SK-N-SH treated with all-trans-retinoic acid at 6 μM for 48 hours (cell line): ENCODE data around the gene ACTR8.

ENCODE experiments used
- ATAC-seq: fragments of 200-7000 bp; cut with Tn5 transposase; 3 replicates; pipeline ENCODE4 v1.9.1; 2020; ENCODE audit warnings: mild to moderate bottlenecking, moderate library complexity
- ARNTL ChIP-seq: fragments of 450-650 bp; formaldehyde crosslinking; IDR thresholded peaks from 2 replicates; pipeline ENCODE4 v1.5.0; 2020; ENCODE audit warnings: low read depth, mild to moderate bottlenecking, moderate library complexity, borderline replicate concordance
- BACH2 ChIP-seq: fragments of 250-450 bp; sonication (Bioruptor Pico); IDR thresholded peaks from 2 replicates; pipeline ENCODE4 v1.9.0; 2021; ENCODE audit warnings: mild to moderate bottlenecking, borderline replicate concordance
- CSDC2 ChIP-seq: fragments of 250-450 bp; sonication (Bioruptor Pico); IDR thresholded peaks from 2 replicates; pipeline ENCODE4 v1.5.0; 2020; ENCODE audit warnings: mild to moderate bottlenecking, moderate library complexity
- ESRRG ChIP-seq: fragments of 250-450 bp; sonication (Bioruptor Pico); IDR thresholded peaks from 2 replicates; pipeline ENCODE4 v1.6.1; 2021; ENCODE audit warnings: mild to moderate bottlenecking
- GLIS3 ChIP-seq: fragments of 250-450 bp; sonication (Bioruptor Pico); IDR thresholded peaks from 2 replicates; pipeline ENCODE4 v1.5.0; 2020; ENCODE audit warnings: mild to moderate bottlenecking, moderate library complexity
- ISL1 ChIP-seq: fragments of 250-450 bp; sonication (Bioruptor Pico); IDR thresholded peaks from 2 replicates; pipeline ENCODE4 v2.1.2; 2022; ENCODE audit warnings: mild to moderate bottlenecking, moderate library complexity
- PPARA ChIP-seq: fragments of 250-450 bp; sonication (Bioruptor Pico); IDR thresholded peaks from 2 replicates; pipeline ENCODE4 v1.5.0; 2020; ENCODE audit warnings: mild to moderate bottlenecking, borderline replicate concordance
- RARB ChIP-seq: fragments of 250-450 bp; sonication (Bioruptor Pico); IDR thresholded peaks from 2 replicates; pipeline ENCODE4 v1.8.0; 2021; ENCODE audit warnings: mild to moderate bottlenecking, moderate library complexity
- SNAI2 ChIP-seq: fragments of 250-450 bp; sonication (Bioruptor Pico); IDR thresholded peaks from 2 replicates; pipeline ENCODE4 v1.5.0; 2020; ENCODE audit warnings: mild to moderate bottlenecking, moderate library complexity
- TCF4 ChIP-seq: fragments of 250-450 bp; sonication (Bioruptor Pico); IDR thresholded peaks from 2 replicates; pipeline ENCODE4 v1.8.0; 2021; ENCODE audit warnings: mild to moderate bottlenecking, moderate library complexity, borderline replicate concordance
- TOX ChIP-seq: fragments of 250-450 bp; sonication (Bioruptor Pico); IDR thresholded peaks from 2 replicates; pipeline ENCODE4 v1.8.0; 2021; ENCODE audit warnings: mild to moderate bottlenecking, moderate library complexity, borderline replicate concordance
- ZC3H10 ChIP-seq: fragments of 250-450 bp; sonication (Bioruptor Pico); IDR thresholded peaks from 2 replicates; pipeline ENCODE4 v1.5.1; 2021; ENCODE audit warnings: mild to moderate bottlenecking, moderate library complexity
- ZFP3 ChIP-seq: fragments of 250-450 bp; sonication (Bioruptor Pico); IDR thresholded peaks from 2 replicates; pipeline ENCODE4 v1.5.0; 2020; ENCODE audit warnings: mild to moderate bottlenecking, moderate library complexity
- ZFP30 ChIP-seq: fragments of 450-650 bp; formaldehyde crosslinking; IDR thresholded peaks from 2 replicates; pipeline ENCODE4 v1.5.0; 2022; ENCODE audit warnings: mild to moderate bottlenecking, moderate library complexity
- ZNF565 ChIP-seq: fragments of 450-650 bp; formaldehyde crosslinking; conservative IDR thresholded peaks from 2 replicates; pipeline ENCODE4 v1.5.0; 2020; ENCODE audit warnings: low read depth, mild to moderate bottlenecking, moderate library complexity
- ZNF70 ChIP-seq: fragments of 450-650 bp; formaldehyde crosslinking; IDR thresholded peaks from 2 replicates; pipeline ENCODE4 v1.5.0; 2020; ENCODE audit warnings: mild to moderate bottlenecking, moderate library complexity
- ZNF8 ChIP-seq: fragments of 450-650 bp; formaldehyde crosslinking; IDR thresholded peaks from 2 replicates; pipeline ENCODE4 v1.5.0; 2020; ENCODE audit warnings: mild to moderate bottlenecking, moderate library complexity
- TF ChIP-seq, protein P1 (sequence below): fragments of 250-450 bp; sonication (Bioruptor Pico); IDR thresholded peaks from 2 replicates; pipeline ENCODE4 v1.8.0; 2021; ENCODE audit warnings: low read depth, mild to moderate bottlenecking, moderate library complexity, borderline replicate concordance
- TF ChIP-seq, protein P2 (sequence below): fragments of 250-450 bp; sonication (Bioruptor Pico); IDR thresholded peaks from 2 replicates; pipeline ENCODE4 v1.5.0; 2020; ENCODE audit warnings: mild to moderate bottlenecking, moderate library complexity
- TF ChIP-seq, protein P3 (sequence below): fragments of 250-450 bp; sonication (Bioruptor Pico); IDR thresholded peaks from 2 replicates; pipeline ENCODE4 v1.8.0; 2020; ENCODE audit warnings: mild to moderate bottlenecking, moderate library complexity, borderline replicate concordance

Gene ACTR8

DNA sequence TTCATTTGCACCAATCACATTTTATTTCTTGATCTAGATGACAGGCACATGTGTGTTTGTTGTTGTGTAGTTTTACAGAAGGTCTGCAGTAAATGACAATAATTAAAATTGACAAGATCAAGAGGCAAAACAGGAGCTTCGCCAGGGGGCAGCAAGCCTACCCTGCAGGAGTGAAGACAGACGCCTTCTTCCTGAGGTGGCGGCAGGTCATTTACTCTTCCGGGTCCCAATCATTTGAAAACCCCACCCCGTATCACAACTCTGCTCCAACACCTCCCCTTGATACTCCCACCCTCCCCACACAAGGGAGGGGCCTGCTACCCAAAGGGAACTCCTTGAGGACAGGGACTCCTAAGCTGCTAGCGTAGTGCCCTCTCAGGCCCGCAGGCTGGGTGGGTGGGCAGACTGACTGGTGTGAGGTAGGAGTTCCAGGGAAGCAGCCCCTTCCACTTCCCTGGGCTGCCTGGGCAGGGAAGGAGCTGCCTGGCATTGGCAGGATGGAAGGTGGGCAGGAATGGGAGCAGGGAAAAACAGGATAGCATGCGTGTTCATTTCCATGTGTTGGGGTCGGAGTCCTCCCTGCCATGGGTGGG, 48.8 kb downstream of the ACTR8 start:
- ATAC-seq: no peak
- TF ChIP-seq, protein P1, sequence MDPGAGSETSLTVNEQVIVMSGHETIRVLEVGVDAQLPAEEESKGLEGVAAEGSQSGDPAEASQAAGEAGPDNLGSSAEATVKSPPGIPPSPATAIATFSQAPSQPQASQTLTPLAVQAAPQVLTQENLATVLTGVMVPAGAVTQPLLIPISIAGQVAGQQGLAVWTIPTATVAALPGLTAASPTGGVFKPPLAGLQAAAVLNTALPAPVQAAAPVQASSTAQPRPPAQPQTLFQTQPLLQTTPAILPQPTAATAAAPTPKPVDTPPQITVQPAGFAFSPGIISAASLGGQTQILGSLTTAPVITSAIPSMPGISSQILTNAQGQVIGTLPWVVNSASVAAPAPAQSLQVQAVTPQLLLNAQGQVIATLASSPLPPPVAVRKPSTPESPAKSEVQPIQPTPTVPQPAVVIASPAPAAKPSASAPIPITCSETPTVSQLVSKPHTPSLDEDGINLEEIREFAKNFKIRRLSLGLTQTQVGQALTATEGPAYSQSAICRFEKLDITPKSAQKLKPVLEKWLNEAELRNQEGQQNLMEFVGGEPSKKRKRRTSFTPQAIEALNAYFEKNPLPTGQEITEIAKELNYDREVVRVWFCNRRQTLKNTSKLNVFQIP: no peak
- TF ChIP-seq BACH2 (no peak), RARB (no peak), ZFP30 (CRISPR knock-in tag) (no peak), ZNF565 (CRISPR knock-in tag) (no peak), TOX (CRISPR knock-in tag) (no peak), ISL1 (CRISPR knock-in tag) (no peak), CSDC2 (CRISPR knock-in tag) (no peak)

DNA sequence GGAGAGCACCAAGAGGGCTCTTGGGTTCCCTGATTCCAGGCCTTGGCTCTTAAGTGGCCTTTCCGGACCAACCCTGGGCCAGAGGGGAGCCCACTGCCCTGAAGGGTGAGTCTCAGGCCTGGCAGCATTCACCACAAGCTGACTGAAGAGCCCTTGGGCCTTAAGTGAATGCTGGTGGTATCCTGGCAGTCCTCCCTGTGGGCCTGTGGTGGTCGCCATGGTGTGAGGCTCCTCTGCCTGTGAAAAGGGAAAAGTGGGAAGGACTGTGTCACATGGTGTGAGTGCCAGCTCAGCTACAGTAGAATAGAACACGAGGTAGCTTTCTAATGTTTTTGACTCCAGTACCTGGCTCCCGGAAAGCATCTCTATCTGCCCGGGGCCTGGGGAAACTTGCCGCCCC, 51.0 kb downstream of the ACTR8 start:
- TF ChIP-seq ARNTL: no peak
- TF ChIP-seq BACH2: no peak
- TF ChIP-seq TCF4 (CRISPR knock-in tag): no peak
- TF ChIP-seq GLIS3 (CRISPR knock-in tag): no peak
- no peak for TF ChIP-seq ZC3H10
- no peak for TF ChIP-seq ZNF70 (CRISPR knock-in tag)
- no peak for TF ChIP-seq ESRRG (CRISPR knock-in tag)
- ATAC-seq: no peak

DNA sequence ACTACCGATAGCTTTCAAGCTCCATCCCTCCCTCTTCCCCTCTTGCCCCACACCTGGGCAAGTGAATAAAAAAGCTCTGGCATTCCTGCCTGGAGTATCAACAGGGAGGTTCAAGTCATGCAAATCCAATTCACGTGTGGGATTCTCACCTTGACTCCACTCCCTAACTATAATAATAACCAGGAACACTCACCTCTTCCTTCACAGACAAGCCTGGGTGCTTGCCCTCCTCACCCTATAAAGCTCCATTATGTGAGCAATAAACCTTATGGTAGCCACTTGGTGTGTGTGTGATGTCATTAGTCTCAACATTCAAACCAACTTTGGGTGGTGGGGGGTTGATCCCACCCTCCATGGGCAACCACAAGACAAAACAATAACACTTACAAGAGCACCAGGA, 52.3 kb downstream of the ACTR8 start:
- no peak for TF ChIP-seq ZFP30 (CRISPR knock-in tag)
- TF ChIP-seq, protein P2, sequence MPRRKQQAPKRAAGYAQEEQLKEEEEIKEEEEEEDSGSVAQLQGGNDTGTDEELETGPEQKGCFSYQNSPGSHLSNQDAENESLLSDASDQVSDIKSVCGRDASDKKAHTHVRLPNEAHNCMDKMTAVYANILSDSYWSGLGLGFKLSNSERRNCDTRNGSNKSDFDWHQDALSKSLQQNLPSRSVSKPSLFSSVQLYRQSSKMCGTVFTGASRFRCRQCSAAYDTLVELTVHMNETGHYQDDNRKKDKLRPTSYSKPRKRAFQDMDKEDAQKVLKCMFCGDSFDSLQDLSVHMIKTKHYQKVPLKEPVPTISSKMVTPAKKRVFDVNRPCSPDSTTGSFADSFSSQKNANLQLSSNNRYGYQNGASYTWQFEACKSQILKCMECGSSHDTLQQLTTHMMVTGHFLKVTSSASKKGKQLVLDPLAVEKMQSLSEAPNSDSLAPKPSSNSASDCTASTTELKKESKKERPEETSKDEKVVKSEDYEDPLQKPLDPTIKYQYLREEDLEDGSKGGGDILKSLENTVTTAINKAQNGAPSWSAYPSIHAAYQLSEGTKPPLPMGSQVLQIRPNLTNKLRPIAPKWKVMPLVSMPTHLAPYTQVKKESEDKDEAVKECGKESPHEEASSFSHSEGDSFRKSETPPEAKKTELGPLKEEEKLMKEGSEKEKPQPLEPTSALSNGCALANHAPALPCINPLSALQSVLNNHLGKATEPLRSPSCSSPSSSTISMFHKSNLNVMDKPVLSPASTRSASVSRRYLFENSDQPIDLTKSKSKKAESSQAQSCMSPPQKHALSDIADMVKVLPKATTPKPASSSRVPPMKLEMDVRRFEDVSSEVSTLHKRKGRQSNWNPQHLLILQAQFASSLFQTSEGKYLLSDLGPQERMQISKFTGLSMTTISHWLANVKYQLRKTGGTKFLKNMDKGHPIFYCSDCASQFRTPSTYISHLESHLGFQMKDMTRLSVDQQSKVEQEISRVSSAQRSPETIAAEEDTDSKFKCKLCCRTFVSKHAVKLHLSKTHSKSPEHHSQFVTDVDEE: no peak
- TF ChIP-seq PPARA: no peak
- no peak for TF ChIP-seq BACH2
- no peak for TF ChIP-seq SNAI2 (CRISPR knock-in tag)
- no peak for TF ChIP-seq ZFP3 (CRISPR knock-in tag)
- ATAC-seq: no peak

DNA sequence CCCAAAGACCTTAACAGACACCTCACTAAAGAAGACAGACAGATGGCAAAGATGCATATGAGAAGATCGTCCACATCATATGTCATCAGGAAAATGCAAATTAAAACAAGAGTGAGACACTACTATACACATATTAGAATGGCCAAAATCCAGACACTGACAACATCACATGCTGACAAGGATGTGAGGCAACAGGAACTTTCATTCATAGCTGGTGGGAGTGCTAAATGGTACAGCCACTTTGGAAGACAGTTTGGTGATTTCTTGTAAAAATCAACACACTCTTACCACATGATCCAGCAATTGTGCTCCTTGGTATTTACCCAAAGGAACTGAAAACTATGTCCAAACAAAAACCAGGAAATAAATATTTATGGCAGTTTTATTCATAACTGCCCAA, 53.4 kb downstream of the ACTR8 start:
- no peak for TF ChIP-seq SNAI2 (CRISPR knock-in tag)
- no peak for ATAC-seq

DNA sequence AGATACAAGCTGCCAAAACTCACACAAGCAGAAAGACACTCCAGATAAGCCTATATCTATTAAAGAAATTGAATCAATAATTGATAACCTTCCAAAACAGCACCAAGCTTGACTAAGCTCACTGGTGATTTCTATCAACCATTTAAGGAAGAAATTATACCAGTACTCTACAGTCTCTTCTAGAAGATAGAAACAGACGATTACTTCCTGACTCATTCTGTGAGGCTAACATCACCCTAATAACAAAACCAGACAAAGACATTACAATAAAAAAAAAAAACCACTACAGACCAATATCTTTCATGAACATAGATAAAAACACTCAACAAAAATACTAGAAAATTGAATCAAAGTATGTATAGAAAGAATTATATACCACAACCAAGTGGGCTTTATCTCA, 55.9 kb downstream of the ACTR8 start:
- no peak for ATAC-seq
- no peak for TF ChIP-seq PPARA
- no peak for TF ChIP-seq TOX (CRISPR knock-in tag)
- TF ChIP-seq TCF4 (CRISPR knock-in tag): no peak
- no peak for TF ChIP-seq ARNTL
- no peak for TF ChIP-seq ZNF8 (CRISPR knock-in tag)
- TF ChIP-seq, protein P3, sequence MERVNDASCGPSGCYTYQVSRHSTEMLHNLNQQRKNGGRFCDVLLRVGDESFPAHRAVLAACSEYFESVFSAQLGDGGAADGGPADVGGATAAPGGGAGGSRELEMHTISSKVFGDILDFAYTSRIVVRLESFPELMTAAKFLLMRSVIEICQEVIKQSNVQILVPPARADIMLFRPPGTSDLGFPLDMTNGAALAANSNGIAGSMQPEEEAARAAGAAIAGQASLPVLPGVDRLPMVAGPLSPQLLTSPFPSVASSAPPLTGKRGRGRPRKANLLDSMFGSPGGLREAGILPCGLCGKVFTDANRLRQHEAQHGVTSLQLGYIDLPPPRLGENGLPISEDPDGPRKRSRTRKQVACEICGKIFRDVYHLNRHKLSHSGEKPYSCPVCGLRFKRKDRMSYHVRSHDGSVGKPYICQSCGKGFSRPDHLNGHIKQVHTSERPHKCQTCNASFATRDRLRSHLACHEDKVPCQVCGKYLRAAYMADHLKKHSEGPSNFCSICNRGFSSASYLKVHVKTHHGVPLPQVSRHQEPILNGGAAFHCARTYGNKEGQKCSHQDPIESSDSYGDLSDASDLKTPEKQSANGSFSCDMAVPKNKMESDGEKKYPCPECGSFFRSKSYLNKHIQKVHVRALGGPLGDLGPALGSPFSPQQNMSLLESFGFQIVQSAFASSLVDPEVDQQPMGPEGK (CRISPR knock-in tag): no peak
- no peak for TF ChIP-seq ZNF565 (CRISPR knock-in tag)
- no peak for TF ChIP-seq GLIS3 (CRISPR knock-in tag)
- TF ChIP-seq, protein P2: no peak
- no peak for TF ChIP-seq ESRRG (CRISPR knock-in tag)
